ENCODE data around the gene KDM5D. TPM values are rescaled to one million over a fixed set of nuclear protein-coding genes. Genes with fewer than 3 reads are reported as not detected.

The KDM5D gene
- total RNA-seq, 1 experiment from 2014 or later = 31.0 TPM

DNA sequence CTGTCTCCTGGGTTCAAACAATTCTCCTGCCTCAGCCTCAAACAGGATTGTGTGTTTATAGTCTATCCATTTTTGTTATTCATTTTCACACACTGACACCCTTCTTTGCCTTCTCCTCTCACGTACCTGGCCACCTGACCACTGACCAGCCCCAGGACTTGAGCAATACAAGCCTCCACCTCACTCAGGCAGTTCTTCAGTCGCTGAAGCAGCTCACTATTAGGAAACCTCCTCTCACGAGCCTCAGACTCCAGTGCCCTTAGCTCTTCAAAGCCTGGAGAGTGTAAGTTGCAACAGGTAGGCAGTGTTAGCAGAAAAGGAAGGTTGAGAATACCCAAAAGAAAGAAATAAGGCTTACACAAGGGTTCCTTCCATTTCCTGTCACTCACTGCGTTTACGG lies 29.3 kb downstream of the KDM5D start:
- Mint-ChIP-seq H3K27ac (no peak overlapping the region), H3K36me3 (peaks cover 53% of the 10 kb centered on the region), H3K4me1 (no peaks in the 10 kb centered on the region), H3K9me3 (no peaks in the 10 kb centered on the region), H3K27me3 (ENCODE audit: low read depth) (no peaks in the 10 kb centered on the region), H3K4me3 (no peak overlapping the region)
- CTCF ChIA-PET = no interaction called here
- ATAC-seq (no peak), DNase-seq (ENCODE audit: low spot score) (no peak)
- POLR2A ChIA-PET = no interaction called here
- TF ChIP-seq, protein P1, sequence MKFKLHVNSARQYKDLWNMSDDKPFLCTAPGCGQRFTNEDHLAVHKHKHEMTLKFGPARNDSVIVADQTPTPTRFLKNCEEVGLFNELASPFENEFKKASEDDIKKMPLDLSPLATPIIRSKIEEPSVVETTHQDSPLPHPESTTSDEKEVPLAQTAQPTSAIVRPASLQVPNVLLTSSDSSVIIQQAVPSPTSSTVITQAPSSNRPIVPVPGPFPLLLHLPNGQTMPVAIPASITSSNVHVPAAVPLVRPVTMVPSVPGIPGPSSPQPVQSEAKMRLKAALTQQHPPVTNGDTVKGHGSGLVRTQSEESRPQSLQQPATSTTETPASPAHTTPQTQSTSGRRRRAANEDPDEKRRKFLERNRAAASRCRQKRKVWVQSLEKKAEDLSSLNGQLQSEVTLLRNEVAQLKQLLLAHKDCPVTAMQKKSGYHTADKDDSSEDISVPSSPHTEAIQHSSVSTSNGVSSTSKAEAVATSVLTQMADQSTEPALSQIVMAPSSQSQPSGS (CRISPR knock-in tag; IDR thresholded peaks at IDR 0.05; ENCODE audit: borderline replicate concordance, low read depth) = no peak
- TF ChIP-seq NFYB (CRISPR knock-in tag; conservative IDR thresholded peaks at IDR 0.05; ENCODE audit: low read depth) = no peak
- no peak for TF ChIP-seq JUN (CRISPR knock-in tag; IDR thresholded peaks at IDR 0.05)
- TF ChIP-seq, protein P2, sequence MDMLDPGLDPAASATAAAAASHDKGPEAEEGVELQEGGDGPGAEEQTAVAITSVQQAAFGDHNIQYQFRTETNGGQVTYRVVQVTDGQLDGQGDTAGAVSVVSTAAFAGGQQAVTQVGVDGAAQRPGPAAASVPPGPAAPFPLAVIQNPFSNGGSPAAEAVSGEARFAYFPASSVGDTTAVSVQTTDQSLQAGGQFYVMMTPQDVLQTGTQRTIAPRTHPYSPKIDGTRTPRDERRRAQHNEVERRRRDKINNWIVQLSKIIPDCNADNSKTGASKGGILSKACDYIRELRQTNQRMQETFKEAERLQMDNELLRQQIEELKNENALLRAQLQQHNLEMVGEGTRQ (CRISPR knock-in tag; IDR thresholded peaks at IDR 0.05) = no peak
- no peak for TF ChIP-seq ZNF138 (CRISPR knock-in tag; conservative IDR thresholded peaks at IDR 0.05)
- no peak for TF ChIP-seq CREB1 (CRISPR knock-in tag; IDR thresholded peaks at IDR 0.05)
- no peak for TF ChIP-seq ETV6 (CRISPR knock-in tag; IDR thresholded peaks at IDR 0.05)
- TF ChIP-seq CREM (CRISPR knock-in tag; IDR thresholded peaks at IDR 0.05) = no peak
- TF ChIP-seq TEAD4 (CRISPR knock-in tag; IDR thresholded peaks at IDR 0.05) = no peak
- no peak for TF ChIP-seq NR1H2 (CRISPR knock-in tag; IDR thresholded peaks at IDR 0.05)

DNA sequence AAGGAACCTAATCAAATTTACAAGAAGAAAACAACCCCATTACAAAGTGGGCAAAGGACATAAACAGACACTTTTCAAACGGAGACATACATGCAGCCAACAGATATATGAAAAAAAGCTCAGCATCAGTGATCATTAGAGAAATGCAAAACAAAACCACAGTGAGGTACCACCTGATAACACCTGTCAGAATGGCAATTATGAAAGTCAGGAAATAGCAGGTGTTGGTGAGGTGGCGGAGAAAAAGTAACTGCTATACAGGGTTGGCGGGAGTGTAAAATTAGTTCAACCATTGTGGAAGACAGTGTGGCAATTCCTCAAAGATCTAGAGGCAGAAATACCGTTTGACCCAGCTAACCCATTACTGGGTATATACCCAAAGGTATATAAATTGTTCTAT lies 31.1 kb downstream of the KDM5D start:
- H3K36me3 Mint-ChIP-seq = peaks cover 60% of the 10 kb centered on the region
- H3K27ac Mint-ChIP-seq = no peak overlapping the region
- no peak for TF ChIP-seq NFE2L1 (CRISPR knock-in tag; IDR thresholded peaks at IDR 0.05)
- TF ChIP-seq, protein P3, sequence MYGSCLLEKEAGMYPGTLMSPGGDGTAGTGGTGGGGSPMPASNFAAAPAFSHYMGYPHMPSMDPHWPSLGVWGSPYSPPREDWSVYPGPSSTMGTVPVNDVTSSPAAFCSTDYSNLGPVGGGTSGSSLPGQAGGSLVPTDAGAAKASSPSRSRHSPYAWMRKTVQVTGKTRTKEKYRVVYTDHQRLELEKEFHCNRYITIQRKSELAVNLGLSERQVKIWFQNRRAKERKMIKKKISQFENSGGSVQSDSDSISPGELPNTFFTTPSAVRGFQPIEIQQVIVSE (CRISPR knock-in tag; IDR thresholded peaks at IDR 0.05; ENCODE audit: borderline replicate concordance) = no peak
- TF ChIP-seq, protein P4, sequence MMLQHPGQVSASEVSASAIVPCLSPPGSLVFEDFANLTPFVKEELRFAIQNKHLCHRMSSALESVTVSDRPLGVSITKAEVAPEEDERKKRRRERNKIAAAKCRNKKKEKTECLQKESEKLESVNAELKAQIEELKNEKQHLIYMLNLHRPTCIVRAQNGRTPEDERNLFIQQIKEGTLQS (CRISPR knock-in tag; conservative IDR thresholded peaks at IDR 0.05) = no peak
- TF ChIP-seq NFYB (CRISPR knock-in tag; conservative IDR thresholded peaks at IDR 0.05; ENCODE audit: low read depth) = no peak
- TF ChIP-seq MXD4 (CRISPR knock-in tag; IDR thresholded peaks at IDR 0.05; ENCODE audit: borderline replicate concordance) = no peak
- no peak for TF ChIP-seq SMAD4 (CRISPR knock-in tag; IDR thresholded peaks at IDR 0.05)
- TF ChIP-seq JUN (CRISPR knock-in tag; IDR thresholded peaks at IDR 0.05) = no peak
- TF ChIP-seq, protein P5, sequence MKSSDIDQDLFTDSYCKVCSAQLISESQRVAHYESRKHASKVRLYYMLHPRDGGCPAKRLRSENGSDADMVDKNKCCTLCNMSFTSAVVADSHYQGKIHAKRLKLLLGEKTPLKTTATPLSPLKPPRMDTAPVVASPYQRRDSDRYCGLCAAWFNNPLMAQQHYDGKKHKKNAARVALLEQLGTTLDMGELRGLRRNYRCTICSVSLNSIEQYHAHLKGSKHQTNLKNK (CRISPR knock-in tag; IDR thresholded peaks at IDR 0.05) = no peak
- no peak for TF ChIP-seq ZNF423 (CRISPR knock-in tag; IDR thresholded peaks at IDR 0.05)
- TF ChIP-seq GRHL2 (CRISPR knock-in tag; IDR thresholded peaks at IDR 0.05; ENCODE audit: insufficient replicate concordance, severe bottlenecking) = no peak
- DNase-seq (ENCODE audit: low spot score) (no peak), ATAC-seq (no peak)
- H3K9me3 Mint-ChIP-seq = no peaks in the 10 kb centered on the region
- H3K27me3 Mint-ChIP-seq (ENCODE audit: low read depth) = no peaks in the 10 kb centered on the region
- ChIA-PET POLR2A (no interaction called here), CTCF (no interaction called here)
- H3K4me3 Mint-ChIP-seq = no peak overlapping the region
- no peaks in the 10 kb centered on the region for H3K4me1 Mint-ChIP-seq

DNA sequence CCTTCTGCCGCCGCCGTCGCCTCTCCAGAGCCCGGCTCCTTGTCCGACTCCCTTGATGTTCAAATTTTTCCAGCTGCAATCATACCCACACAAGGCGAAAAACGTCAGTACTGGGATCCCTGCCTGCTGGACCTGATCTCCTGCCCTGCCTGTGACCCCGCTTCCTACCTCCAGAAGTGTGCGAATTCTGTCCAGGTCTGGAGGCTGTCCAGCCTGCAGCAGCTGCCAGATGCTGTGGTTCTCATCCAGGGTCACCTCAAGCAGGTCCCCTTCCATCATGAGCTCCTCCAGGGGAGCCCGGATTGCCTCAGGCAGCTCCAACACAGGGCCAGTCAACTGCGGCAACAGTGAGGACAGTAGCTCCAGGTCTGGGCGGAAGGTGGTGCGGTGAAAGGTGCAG lies 38.3 kb downstream of the KDM5D start:
- Mint-ChIP-seq H3K4me1 (no peaks in the 10 kb centered on the region), H3K27ac (no peak overlapping the region), H3K4me3 (no peak overlapping the region), H3K27me3 (ENCODE audit: low read depth) (no peaks in the 10 kb centered on the region), H3K9me3 (no peaks in the 10 kb centered on the region), H3K36me3 (peaks cover 72% of the 10 kb centered on the region)
- TF ChIP-seq, protein P6, sequence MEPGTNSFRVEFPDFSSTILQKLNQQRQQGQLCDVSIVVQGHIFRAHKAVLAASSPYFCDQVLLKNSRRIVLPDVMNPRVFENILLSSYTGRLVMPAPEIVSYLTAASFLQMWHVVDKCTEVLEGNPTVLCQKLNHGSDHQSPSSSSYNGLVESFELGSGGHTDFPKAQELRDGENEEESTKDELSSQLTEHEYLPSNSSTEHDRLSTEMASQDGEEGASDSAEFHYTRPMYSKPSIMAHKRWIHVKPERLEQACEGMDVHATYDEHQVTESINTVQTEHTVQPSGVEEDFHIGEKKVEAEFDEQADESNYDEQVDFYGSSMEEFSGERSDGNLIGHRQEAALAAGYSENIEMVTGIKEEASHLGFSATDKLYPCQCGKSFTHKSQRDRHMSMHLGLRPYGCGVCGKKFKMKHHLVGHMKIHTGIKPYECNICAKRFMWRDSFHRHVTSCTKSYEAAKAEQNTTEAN (CRISPR knock-in tag; IDR thresholded peaks at IDR 0.05) = no peak
- no peak for TF ChIP-seq TEAD4 (CRISPR knock-in tag; IDR thresholded peaks at IDR 0.05)
- TF ChIP-seq KAT7 (CRISPR knock-in tag; IDR thresholded peaks at IDR 0.05; ENCODE audit: borderline replicate concordance) = no peak
- ChIA-PET POLR2A (no interaction called here), CTCF (no interaction called here)
- no peak for ATAC-seq
- no peak for DNase-seq (ENCODE audit: low spot score)

Data from WTC11 (cell line).